IMR-90 (cell line): ENCODE data around the gene PNPLA1. TPM values are rescaled to one million over a fixed set of nuclear protein-coding genes. Genes with fewer than 3 reads are reported as not detected.

Source experiments
- ATAC-seq: fragments of 200-7000 bp; cut with Tn5 transposase; 2 replicates; pipeline ENCODE4 v1.9.1; 2020; ENCODE audit warnings: low read depth, mild to moderate bottlenecking, moderate library complexity
- BruUV-seq: library from RNA; stranded (reverse); fragments of 400-500 nt; replicated peaks from 2 replicates; lab custom pipeline; 2021; lab: Mats Ljungman, UMichigan
- CTCF ChIA-PET: fragments of 300-600 bp; formaldehyde crosslinking; extraction: SDS; loops from one replicate; lab custom pipeline; 2021; ENCODE audit warnings: antibody characterized with exemption; lab: Yijun Ruan, JAX
- POLR2A ChIA-PET: fragments of 300-600 bp; sonication (Branson Sonifier 250); formaldehyde crosslinking; loops from one replicate; lab custom pipeline; 2022; ENCODE audit warnings: antibody characterized with exemption; ENCODE audit not compliant: unreplicated experiment; lab: Charles Lee
- DNase-seq: peaks from one replicate; pipeline ENCODE4 v3.0.0; 2013
- H2AFZ ChIP-seq: replicated peaks from 2 replicates; pipeline ENCODE3; 2013; ENCODE audit warnings: low read length, mild to moderate bottlenecking; ENCODE audit not compliant: poor library complexity
- H2AK5ac ChIP-seq: 2 replicates; pipeline ENCODE4 v1.6.1; 2013; ENCODE audit warnings: low read depth, low read length, inconsistent platforms
- H2AK9ac ChIP-seq: replicated peaks from 2 replicates; pipeline ENCODE3; 2013; ENCODE audit warnings: mild to moderate bottlenecking, low read depth, low read length, moderate library complexity; ENCODE audit not compliant: poor library complexity
- H2BK120ac ChIP-seq: 2 replicates; pipeline ENCODE4 v1.6.1; 2013; ENCODE audit warnings: low read depth, low read length, inconsistent platforms
- H2BK15ac ChIP-seq: 3 replicates; pipeline ENCODE4 v1.6.1; 2013; ENCODE audit warnings: low read depth, low read length, inconsistent platforms
- H2BK20ac ChIP-seq: 2 replicates; pipeline ENCODE4 v1.6.1; 2013; ENCODE audit warnings: low read depth, mild to moderate bottlenecking, inconsistent platforms, low read length, moderate library complexity
- H2BK5ac ChIP-seq: 2 replicates; pipeline ENCODE4 v1.6.1; 2013; ENCODE audit warnings: mild to moderate bottlenecking, low read depth, low read length, inconsistent platforms; ENCODE audit not compliant: poor library complexity, severe bottlenecking
- H3K14ac ChIP-seq: replicated peaks from 2 replicates; pipeline ENCODE4 v1.6.1; 2013; ENCODE audit warnings: low read depth, low read length, inconsistent platforms
- H3K18ac ChIP-seq: 2 replicates; pipeline ENCODE4 v1.6.1; 2013; ENCODE audit warnings: low read depth, low read length, control low read depth
- H3K23ac ChIP-seq: 2 replicates; pipeline ENCODE4 v1.6.1; 2013; ENCODE audit warnings: low read depth, low read length, inconsistent platforms
- H3K27ac ChIP-seq: 2 replicates; pipeline ENCODE4 v1.5.1; 2013; ENCODE audit warnings: mild to moderate bottlenecking, control low read depth, low read length; ENCODE audit not compliant: insufficient read depth
- H3K27me3 ChIP-seq: 2 replicates; pipeline ENCODE4 v1.6.1; 2013; ENCODE audit warnings: low read length; ENCODE audit not compliant: control insufficient read depth, insufficient read depth
- H3K36me3 ChIP-seq: 2 replicates; pipeline ENCODE4 v1.6.1; 2013; ENCODE audit warnings: low read length, mixed read lengths; ENCODE audit not compliant: control insufficient read depth, insufficient read depth
- H3K4ac ChIP-seq: 2 replicates; pipeline ENCODE4 v1.6.1; 2013; ENCODE audit warnings: low read depth, low read length, inconsistent platforms
- H3K4me1 ChIP-seq: 2 replicates; pipeline ENCODE4 v1.6.1; 2013; ENCODE audit warnings: low read length, mixed read lengths; ENCODE audit not compliant: control insufficient read depth, insufficient read depth
- H3K4me2 ChIP-seq: 2 replicates; pipeline ENCODE4 v1.6.1; 2013; ENCODE audit warnings: low read depth, mild to moderate bottlenecking, control low read depth, low read length, moderate library complexity
- H3K4me3 ChIP-seq: 2 replicates; pipeline ENCODE4 v1.5.1; 2013; ENCODE audit warnings: low read depth, mild to moderate bottlenecking, control low read depth, low read length, moderate library complexity; ENCODE audit not compliant: insufficient read depth
- H3K56ac ChIP-seq: 2 replicates; pipeline ENCODE4 v1.6.1; 2013; ENCODE audit warnings: low read length, inconsistent platforms; ENCODE audit not compliant: insufficient read depth; ENCODE audit errors: extremely low read depth
- H3K79me1 ChIP-seq, 2 experiments: 2 replicates each; pipeline ENCODE4 v1.6.1; 2013; ENCODE audit warnings: low read length in 2 of 2, inconsistent platforms in 1 of 2, low read depth in 1 of 2
- H3K9ac ChIP-seq: 2 replicates; pipeline ENCODE4 v1.6.1; 2013; ENCODE audit warnings: low read depth, low read length, control low read depth
- H3K9me1 ChIP-seq: 2 replicates; pipeline ENCODE4 v1.6.1; 2013; ENCODE audit warnings: low read length, inconsistent platforms; ENCODE audit not compliant: insufficient read depth
- H3K9me3 ChIP-seq: 2 replicates; pipeline ENCODE4 v1.6.1; 2013; ENCODE audit warnings: low read length; ENCODE audit not compliant: control insufficient read depth, insufficient read depth
- H4K20me1 ChIP-seq: 2 replicates; pipeline ENCODE4 v1.6.1; 2013; ENCODE audit warnings: low read length, inconsistent platforms; ENCODE audit not compliant: insufficient read depth
- H4K5ac ChIP-seq: 2 replicates; pipeline ENCODE4 v1.6.1; 2013; ENCODE audit warnings: mild to moderate bottlenecking, low read depth, low read length, control low read depth
- H4K8ac ChIP-seq, 2 experiments: 2 replicates each; pipeline ENCODE4 v1.6.1; 2013; ENCODE audit warnings: low read depth in 2 of 2, low read length in 2 of 2, control low read depth in 1 of 2, inconsistent platforms in 1 of 2
- H4K91ac ChIP-seq: 2 replicates; pipeline ENCODE4 v1.6.1; 2013; ENCODE audit warnings: low read depth, low read length, inconsistent platforms; ENCODE audit not compliant: insufficient read depth
- BHLHE40 ChIP-seq: fragments of 150-350 bp; IDR thresholded peaks from 2 replicates; pipeline ENCODE4 v1.6.1; 2016; ENCODE audit warnings: mild to moderate bottlenecking, low read depth, low read length
- CTCF ChIP-seq: conservative IDR thresholded peaks from 2 replicates; pipeline ENCODE4 v1.5.1; 2012; ENCODE audit warnings: mild to moderate bottlenecking, low read depth, low read length, improper control_type of control experiment
- MAFK ChIP-seq: IDR thresholded peaks from 2 replicates; pipeline ENCODE4 v1.6.1; 2012; ENCODE audit warnings: low read depth, low read length, improper control_type of control experiment
- MAZ ChIP-seq: IDR thresholded peaks from 2 replicates; pipeline ENCODE4 v1.6.1; 2012; ENCODE audit warnings: low read depth, mild to moderate bottlenecking, low read length, improper control_type of control experiment, moderate library complexity, borderline replicate concordance
- MXI1 ChIP-seq: IDR thresholded peaks from 2 replicates; pipeline ENCODE4 v1.6.1; 2012; ENCODE audit warnings: low read depth, mild to moderate bottlenecking, low read length, moderate library complexity, borderline replicate concordance
- POLR2A ChIP-seq: IDR thresholded peaks from 2 replicates; pipeline ENCODE4 v1.6.1; 2012; ENCODE audit warnings: mild to moderate bottlenecking, low read depth, low read length
- SMC3 ChIP-seq: fragments of 150-350 bp; IDR thresholded peaks from 2 replicates; pipeline ENCODE4 v1.6.1; 2016; ENCODE audit warnings: low read depth, mild to moderate bottlenecking, antibody characterized with exemption, low read length, moderate library complexity
- WGBS, 2 experiments: methylation state at CpG; one replicate each; pipeline versions ENCODE4 v1.1.5 to v1.1.7; 2013; ENCODE audit warnings: missing lambda C conversion rate in 2 of 2; ENCODE audit not compliant: insufficient read length in 1 of 2; ENCODE audit errors: extremely low coverage in 2 of 2; 5-methylcytosine and 5-hydroxymethylcytosine counted together
- dilution Hi-C: fragments of 300-500 bp; cut with HindIII; formaldehyde crosslinking; loops from one replicate; pipeline ENCODE4 v1.14.3; 2018; ENCODE audit warnings: low sequenced_read_pairs; ENCODE audit not compliant: unreplicated experiment
- in situ Hi-C: fragments of 300-500 bp; cut with MboI; formaldehyde crosslinking; loops from 3 replicates; pipeline ENCODE4 v1.14.3; 2019; ENCODE audit warnings: low sequenced_read_pairs, inconsistent platforms, mixed read lengths
- intact Hi-C: fragments of 100-400 bp; cut with micrococcal nuclease; formaldehyde crosslinking; loops from 2 replicates; pipeline ENCODE4 v1.10.0; 2022
- polyA plus RNA-seq, 3 experiments: library from polyadenylated mRNA; depleted of rRNA; stranded (reverse); fragments of >200 nt; gene quantifications; 2 replicates each; pipeline ENCODE4 v1.2.3, GENCODE V29; 2012; ENCODE audit warnings: low replicate concordance in 1 of 3
- total RNA-seq: library from RNA; depleted of rRNA; stranded (reverse); fragments of >200 nt; gene quantifications from 2 replicates; pipeline ENCODE4 v1.2.3, GENCODE V29; 2012
- TF ChIP-seq, protein P1 (sequence below): fragments of 150-350 bp; IDR thresholded peaks from 2 replicates; pipeline ENCODE4 v1.6.1; 2017; ENCODE audit warnings: mild to moderate bottlenecking, antibody characterized with exemption, low read length, low read depth

Gene PNPLA1
- total and polyA plus RNA-seq, 2 of the 4 experiments (the other 2 are of a cell fraction) = not detected

DNA sequence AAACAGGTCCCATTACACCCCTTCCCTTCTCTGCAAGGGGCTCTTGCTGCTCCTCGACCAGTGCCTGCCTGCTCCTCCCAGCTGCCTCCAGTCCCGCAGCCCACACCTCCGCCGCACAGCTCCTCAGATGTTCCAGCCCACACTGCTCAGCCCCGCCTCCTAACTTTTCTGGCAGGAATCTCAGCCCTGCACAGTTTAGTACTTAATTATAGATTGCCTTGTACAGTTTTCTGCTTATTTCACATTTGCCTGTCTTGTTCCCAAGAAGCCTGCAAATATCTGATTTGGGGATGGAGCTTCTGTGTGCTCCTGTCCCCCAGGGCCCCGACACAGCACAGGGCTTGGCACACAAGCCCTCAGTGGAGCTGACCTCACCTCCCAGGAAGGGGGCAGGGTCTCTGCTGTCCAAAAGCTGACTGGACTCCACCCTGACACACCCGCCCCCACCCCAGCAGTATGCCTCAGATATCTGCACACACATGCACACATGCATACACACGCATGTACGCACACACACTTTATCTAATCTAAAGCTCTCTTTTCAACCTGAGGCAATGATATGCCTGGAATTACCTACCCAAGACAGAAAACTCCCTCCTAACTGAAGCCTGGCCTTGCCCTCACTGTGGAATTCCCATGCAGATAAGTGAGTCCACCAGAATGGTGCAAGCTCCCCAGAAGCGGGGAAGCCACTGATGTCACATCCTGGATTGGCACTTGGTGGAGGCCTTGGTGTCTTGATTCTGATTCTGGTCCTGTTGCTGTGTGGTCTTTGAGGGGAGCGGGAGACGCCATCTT is 1.2 kb upstream of the PNPLA1 start:
- TF ChIP-seq, protein P1, sequence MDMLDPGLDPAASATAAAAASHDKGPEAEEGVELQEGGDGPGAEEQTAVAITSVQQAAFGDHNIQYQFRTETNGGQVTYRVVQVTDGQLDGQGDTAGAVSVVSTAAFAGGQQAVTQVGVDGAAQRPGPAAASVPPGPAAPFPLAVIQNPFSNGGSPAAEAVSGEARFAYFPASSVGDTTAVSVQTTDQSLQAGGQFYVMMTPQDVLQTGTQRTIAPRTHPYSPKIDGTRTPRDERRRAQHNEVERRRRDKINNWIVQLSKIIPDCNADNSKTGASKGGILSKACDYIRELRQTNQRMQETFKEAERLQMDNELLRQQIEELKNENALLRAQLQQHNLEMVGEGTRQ = no peak
- TF ChIP-seq MAZ (no peak), SMC3 (no peak), MXI1 (no peak), BHLHE40 (no peak), CTCF (no peak), POLR2A (no peak), MAFK (no peak)
- H3K27ac ChIP-seq = no peak overlapping the region
- H4K5ac ChIP-seq = no peak overlapping the region
- H3K23ac ChIP-seq = no peak overlapping the region
- dilution Hi-C loops = no loop called here
- no peak overlapping the region for H4K8ac ChIP-seq
- peak overlapping the region; percentile 61 for H2AFZ ChIP-seq
- H3K9ac ChIP-seq = no peak overlapping the region
- H2AK9ac ChIP-seq = no peak overlapping the region
- no peak overlapping the region for H3K4me3 ChIP-seq
- H3K56ac ChIP-seq = no peak overlapping the region
- H4K91ac ChIP-seq = no peak overlapping the region
- H2BK20ac ChIP-seq = no peak overlapping the region
- H3K4me1 ChIP-seq = no peaks in the 10 kb centered on the region
- no peak overlapping the region for H2AK5ac ChIP-seq
- no peaks in the 10 kb centered on the region for H3K36me3 ChIP-seq
- H3K79me1 ChIP-seq = no peaks in the 10 kb centered on the region
- in situ Hi-C loops = no loop called here
- H3K27me3 ChIP-seq = peaks cover 51% of the 10 kb centered on the region
- H3K18ac ChIP-seq = no peak overlapping the region
- no peak overlapping the region for H2BK120ac ChIP-seq
- peak; percentile 12 for DNase-seq
- H2BK15ac ChIP-seq = no peak overlapping the region
- H4K20me1 ChIP-seq = no peaks in the 10 kb centered on the region
- POLR2A ChIA-PET = no interaction called here
- 62% methylated on average over 2 of the region's 12 CpGs; no CpG with 5 or more reads in 1 of the 2 experiments for WGBS, 2 experiments
- CTCF ChIA-PET = no interaction called here
- H3K4me2 ChIP-seq = no peak overlapping the region
- no peak overlapping the region for H3K14ac ChIP-seq
- intact Hi-C loops = no loop called here
- no peaks in the 10 kb centered on the region; the same call in 1 of the 2 replicates for H3K9me1 ChIP-seq
- peak; percentile 80 for ATAC-seq
- peaks cover 12% of the 10 kb centered on the region for H3K9me3 ChIP-seq
- BruUV-seq = no TSS peak
- no peak overlapping the region for H3K4ac ChIP-seq
- no peak overlapping the region for H2BK5ac ChIP-seq
